A673 (cell line): Measurements from ENCODE around the gene TSPAN13.

ENCODE experiments used
- EZH2 ChIP-seq: fragments of 200-600 bp; sonication (generic); IDR thresholded peaks from 2 replicates; pipeline ENCODE4 v1.6.1; 2017; ENCODE audit warnings: borderline replicate concordance, low read depth, mild to moderate bottlenecking, mixed read lengths, antibody characterized with exemption, low read length; ENCODE audit not compliant: poor library complexity, severe bottlenecking
- TF ChIP-seq, protein P1 (sequence below): fragments of 300-800, 200-600 bp; sonication (generic); conservative IDR thresholded peaks from 2 replicates; pipeline ENCODE4 v1.5.1; 2017; ENCODE audit warnings: low read depth, mild to moderate bottlenecking, antibody characterized with exemption, low read length, moderate library complexity, mixed read lengths

DNA sequence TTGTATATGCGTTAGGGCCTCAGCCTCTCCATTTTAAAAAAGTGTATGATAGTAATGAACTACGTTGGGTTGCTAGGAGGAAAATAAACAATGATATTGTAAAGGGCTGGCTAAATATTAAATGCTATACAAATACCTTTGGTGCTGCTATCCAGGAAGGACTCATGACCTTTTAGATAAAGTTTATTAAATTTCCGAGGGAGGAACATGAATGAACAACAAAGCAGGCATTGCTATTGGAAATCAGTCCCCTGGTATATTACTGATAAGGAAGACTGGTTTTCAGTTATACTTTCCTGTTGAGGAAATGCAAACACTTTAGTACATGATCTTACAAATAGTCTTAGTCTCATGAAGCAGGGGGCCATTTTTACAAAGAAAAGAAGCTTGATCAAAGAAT lies 68.5 kb downstream of the TSPAN13 start:
- TF ChIP-seq, protein P1, sequence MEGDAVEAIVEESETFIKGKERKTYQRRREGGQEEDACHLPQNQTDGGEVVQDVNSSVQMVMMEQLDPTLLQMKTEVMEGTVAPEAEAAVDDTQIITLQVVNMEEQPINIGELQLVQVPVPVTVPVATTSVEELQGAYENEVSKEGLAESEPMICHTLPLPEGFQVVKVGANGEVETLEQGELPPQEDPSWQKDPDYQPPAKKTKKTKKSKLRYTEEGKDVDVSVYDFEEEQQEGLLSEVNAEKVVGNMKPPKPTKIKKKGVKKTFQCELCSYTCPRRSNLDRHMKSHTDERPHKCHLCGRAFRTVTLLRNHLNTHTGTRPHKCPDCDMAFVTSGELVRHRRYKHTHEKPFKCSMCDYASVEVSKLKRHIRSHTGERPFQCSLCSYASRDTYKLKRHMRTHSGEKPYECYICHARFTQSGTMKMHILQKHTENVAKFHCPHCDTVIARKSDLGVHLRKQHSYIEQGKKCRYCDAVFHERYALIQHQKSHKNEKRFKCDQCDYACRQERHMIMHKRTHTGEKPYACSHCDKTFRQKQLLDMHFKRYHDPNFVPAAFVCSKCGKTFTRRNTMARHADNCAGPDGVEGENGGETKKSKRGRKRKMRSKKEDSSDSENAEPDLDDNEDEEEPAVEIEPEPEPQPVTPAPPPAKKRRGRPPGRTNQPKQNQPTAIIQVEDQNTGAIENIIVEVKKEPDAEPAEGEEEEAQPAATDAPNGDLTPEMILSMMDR = no peak
- no peak for TF ChIP-seq EZH2
